ENCODE results near the gene RNF169.

The RNF169 gene

DNA sequence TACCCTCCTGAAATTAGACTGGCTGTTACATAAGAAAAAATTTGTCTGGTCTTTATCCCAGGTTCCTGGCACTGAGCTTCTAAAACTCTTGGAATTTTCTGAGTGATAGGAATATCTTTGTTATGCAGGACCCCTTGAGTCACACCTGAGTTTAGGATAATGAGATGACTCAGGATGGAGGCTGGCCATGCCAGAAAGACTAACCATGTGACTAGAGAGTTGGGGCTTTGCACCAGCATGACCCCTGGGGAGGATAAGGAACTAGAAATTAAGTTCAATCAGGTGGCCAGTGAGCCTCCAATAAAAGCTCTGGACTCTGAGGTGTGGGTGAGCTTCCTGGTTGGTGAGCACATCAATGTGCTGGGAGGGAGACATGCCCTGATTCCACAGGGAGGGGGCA lies 112.1 kb downstream of the RNF169 start:
- H3K9me3 ChIP-seq (ENCODE audit: severe bottlenecking), result peaks cover 7% of the 10 kb centered on the region
- no peaks in the 10 kb centered on the region for H3K4me1 ChIP-seq (ENCODE audit: insufficient read depth, poor library complexity, severe bottlenecking)
- H3K27me3 ChIP-seq (ENCODE audit: insufficient read depth, poor library complexity, severe bottlenecking), result no peaks in the 10 kb centered on the region
- ATAC-seq (ENCODE audit: low read depth) (no peak), DNase-seq (ENCODE audit: low spot score) (no peak)
- H3K36me3 ChIP-seq (ENCODE audit: low read depth), result peaks cover 31% of the 10 kb centered on the region
- no peak overlapping the region for H3K27ac ChIP-seq (ENCODE audit: poor library complexity, severe bottlenecking)
- no peak overlapping the region for H3K4me3 ChIP-seq (ENCODE audit: severe bottlenecking)
- TF ChIP-seq, protein P1, sequence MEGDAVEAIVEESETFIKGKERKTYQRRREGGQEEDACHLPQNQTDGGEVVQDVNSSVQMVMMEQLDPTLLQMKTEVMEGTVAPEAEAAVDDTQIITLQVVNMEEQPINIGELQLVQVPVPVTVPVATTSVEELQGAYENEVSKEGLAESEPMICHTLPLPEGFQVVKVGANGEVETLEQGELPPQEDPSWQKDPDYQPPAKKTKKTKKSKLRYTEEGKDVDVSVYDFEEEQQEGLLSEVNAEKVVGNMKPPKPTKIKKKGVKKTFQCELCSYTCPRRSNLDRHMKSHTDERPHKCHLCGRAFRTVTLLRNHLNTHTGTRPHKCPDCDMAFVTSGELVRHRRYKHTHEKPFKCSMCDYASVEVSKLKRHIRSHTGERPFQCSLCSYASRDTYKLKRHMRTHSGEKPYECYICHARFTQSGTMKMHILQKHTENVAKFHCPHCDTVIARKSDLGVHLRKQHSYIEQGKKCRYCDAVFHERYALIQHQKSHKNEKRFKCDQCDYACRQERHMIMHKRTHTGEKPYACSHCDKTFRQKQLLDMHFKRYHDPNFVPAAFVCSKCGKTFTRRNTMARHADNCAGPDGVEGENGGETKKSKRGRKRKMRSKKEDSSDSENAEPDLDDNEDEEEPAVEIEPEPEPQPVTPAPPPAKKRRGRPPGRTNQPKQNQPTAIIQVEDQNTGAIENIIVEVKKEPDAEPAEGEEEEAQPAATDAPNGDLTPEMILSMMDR (IDR thresholded peaks at IDR 0.05; ENCODE audit: poor library complexity, severe bottlenecking), result no peak

DNA sequence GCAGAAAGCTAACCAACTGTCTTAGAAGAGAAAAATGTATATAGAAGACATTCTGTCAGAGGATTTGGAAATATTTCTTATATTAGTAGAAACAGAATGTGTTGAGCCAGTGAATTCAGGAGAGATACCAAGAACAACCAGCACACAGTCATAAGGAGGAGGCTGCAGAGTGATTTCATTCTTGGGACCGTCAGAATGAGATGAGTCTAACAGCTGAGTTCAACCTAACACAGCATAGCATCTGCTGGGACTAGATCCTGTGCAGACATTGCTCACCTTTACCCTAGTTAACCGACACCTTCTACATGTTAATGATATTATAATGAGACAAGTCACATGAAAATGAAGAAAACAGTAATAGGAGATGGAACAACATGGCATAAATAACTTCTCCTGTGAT lies 114.8 kb downstream of the RNF169 start:
- no peaks in the 10 kb centered on the region for H3K4me1 ChIP-seq (ENCODE audit: insufficient read depth, poor library complexity, severe bottlenecking)
- no peak for DNase-seq (ENCODE audit: low spot score)
- no peaks in the 10 kb centered on the region for H3K27me3 ChIP-seq (ENCODE audit: insufficient read depth, poor library complexity, severe bottlenecking)
- TF ChIP-seq, protein P1 (IDR thresholded peaks at IDR 0.05; ENCODE audit: poor library complexity, severe bottlenecking), result no peak
- no peak for ATAC-seq (ENCODE audit: low read depth)
- no peak overlapping the region for H3K4me3 ChIP-seq (ENCODE audit: severe bottlenecking)
- H3K27ac ChIP-seq (ENCODE audit: poor library complexity, severe bottlenecking), result no peak overlapping the region
- peaks cover 24% of the 10 kb centered on the region for H3K9me3 ChIP-seq (ENCODE audit: severe bottlenecking)
- H3K36me3 ChIP-seq (ENCODE audit: low read depth), result peaks cover 31% of the 10 kb centered on the region

DNA sequence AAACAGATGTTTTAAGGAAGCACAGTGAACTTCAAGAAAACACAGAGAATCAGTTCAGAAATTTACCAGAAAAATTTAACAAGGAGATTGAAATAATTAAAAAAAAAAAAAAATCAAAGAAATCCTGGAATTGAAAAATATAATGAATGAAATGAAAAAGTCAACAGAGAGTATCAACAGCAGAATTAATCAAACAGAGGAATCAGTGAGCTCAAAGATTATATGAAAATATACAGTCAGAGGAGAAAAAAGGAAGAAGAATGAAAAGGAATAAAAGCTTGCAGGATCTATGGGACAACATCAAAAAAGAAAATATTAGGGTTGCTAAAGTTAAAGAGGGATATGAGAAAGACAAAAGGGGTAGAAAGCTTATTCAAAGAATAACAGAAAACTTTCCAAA lies 117.9 kb downstream of the RNF169 start:
- TF ChIP-seq, protein P1 (IDR thresholded peaks at IDR 0.05; ENCODE audit: poor library complexity, severe bottlenecking), result no peak
- DNase-seq (ENCODE audit: low spot score) (no peak), ATAC-seq (ENCODE audit: low read depth) (no peak)
- no peak overlapping the region for H3K4me3 ChIP-seq (ENCODE audit: severe bottlenecking)
- H3K27ac ChIP-seq (ENCODE audit: poor library complexity, severe bottlenecking), result no peak overlapping the region
- no peaks in the 10 kb centered on the region for H3K27me3 ChIP-seq (ENCODE audit: insufficient read depth, poor library complexity, severe bottlenecking)
- H3K9me3 ChIP-seq (ENCODE audit: severe bottlenecking), result peaks cover 31% of the 10 kb centered on the region
- peaks cover 18% of the 10 kb centered on the region for H3K36me3 ChIP-seq (ENCODE audit: low read depth)
- H3K4me1 ChIP-seq (ENCODE audit: insufficient read depth, poor library complexity, severe bottlenecking), result no peaks in the 10 kb centered on the region

DNA sequence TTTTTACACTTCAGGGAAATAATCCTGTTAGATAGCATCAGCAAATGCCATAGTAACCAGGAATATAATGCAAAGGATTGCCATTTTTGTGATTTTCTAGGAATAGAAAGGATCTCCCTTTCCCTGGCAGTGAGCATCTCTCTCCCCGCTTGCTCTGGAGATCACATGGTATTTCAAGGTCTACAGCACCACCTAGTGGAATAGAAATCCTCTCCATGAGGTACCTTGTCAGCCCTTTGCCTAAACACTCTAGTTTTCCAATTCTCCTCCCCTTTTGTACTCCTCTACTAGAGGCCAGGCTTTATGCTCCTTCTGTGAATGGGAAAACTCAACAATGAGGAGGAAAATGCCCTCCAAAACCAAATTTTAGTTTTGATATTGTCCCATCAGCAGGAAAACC lies 121.8 kb downstream of the RNF169 start:
- peaks cover 31% of the 10 kb centered on the region for H3K9me3 ChIP-seq (ENCODE audit: severe bottlenecking)
- no peak overlapping the region for H3K27ac ChIP-seq (ENCODE audit: poor library complexity, severe bottlenecking)
- no peaks in the 10 kb centered on the region for H3K27me3 ChIP-seq (ENCODE audit: insufficient read depth, poor library complexity, severe bottlenecking)
- TF ChIP-seq, protein P1 (IDR thresholded peaks at IDR 0.05; ENCODE audit: poor library complexity, severe bottlenecking), result no peak
- H3K4me3 ChIP-seq (ENCODE audit: severe bottlenecking), result no peak overlapping the region
- no peaks in the 10 kb centered on the region for H3K4me1 ChIP-seq (ENCODE audit: insufficient read depth, poor library complexity, severe bottlenecking)
- no peaks in the 10 kb centered on the region; the same call in 1 of the 2 replicates for H3K36me3 ChIP-seq (ENCODE audit: low read depth)
- no peak for DNase-seq (ENCODE audit: low spot score)
- ATAC-seq (ENCODE audit: low read depth), result no peak

DNA sequence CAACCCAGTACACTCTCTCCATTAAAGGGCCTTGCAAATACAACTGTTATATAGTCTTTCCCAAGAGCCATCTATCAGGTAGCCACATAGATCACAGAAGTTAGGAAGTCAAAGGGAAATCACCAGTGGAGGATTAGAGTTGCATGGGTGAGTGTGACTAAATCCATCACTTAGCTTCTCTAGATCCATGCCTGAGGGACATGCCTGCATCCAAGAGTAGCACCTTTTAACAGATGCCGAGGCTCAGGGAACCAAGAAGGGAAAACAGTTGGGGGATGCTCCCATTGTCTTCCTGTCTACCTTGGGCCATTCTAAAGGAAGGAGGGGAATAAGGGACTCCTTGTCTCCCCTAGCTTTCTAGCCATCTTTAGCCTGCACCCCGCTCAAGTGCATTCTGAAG lies 122.4 kb downstream of the RNF169 start:
- no peak for DNase-seq (ENCODE audit: low spot score)
- Histone ChIP-seq H3K9me3 (ENCODE audit: severe bottlenecking) (peaks cover 31% of the 10 kb centered on the region), H3K4me1 (ENCODE audit: insufficient read depth, poor library complexity, severe bottlenecking) (no peaks in the 10 kb centered on the region), H3K27ac (ENCODE audit: poor library complexity, severe bottlenecking) (no peak overlapping the region), H3K27me3 (ENCODE audit: insufficient read depth, poor library complexity, severe bottlenecking) (no peaks in the 10 kb centered on the region), H3K36me3 (ENCODE audit: low read depth) (no peaks in the 10 kb centered on the region; the same call in 1 of the 2 replicates), H3K4me3 (ENCODE audit: severe bottlenecking) (no peak overlapping the region)
- TF ChIP-seq, protein P1 (IDR thresholded peaks at IDR 0.05; ENCODE audit: poor library complexity, severe bottlenecking), result no peak
- ATAC-seq (ENCODE audit: low read depth), result no peak

Measured in RWPE2 (cell line).